Endothelial cell of umbilical vein (primary cell): ENCODE measurements around the gene VGLL3. TPM values are rescaled to one million over a fixed set of nuclear protein-coding genes. Genes with fewer than 3 reads are reported as not detected.

Experiments
- BruUV-seq: library from RNA; stranded (reverse); fragments of 400-500 nt; replicated peaks from 2 replicates; lab custom pipeline; 2021; lab: Mats Ljungman, UMichigan
- CTCF ChIA-PET: fragments of 300-600, 350-600 bp; sonication (Branson Sonifier 250); formaldehyde crosslinking; loops from one replicate; lab custom pipeline; 2021; ENCODE audit warnings: antibody characterized with exemption, inconsistent platforms; lab: Charles Lee
- POLR2A ChIA-PET: fragments of 300-600, 350-600 bp; sonication (Branson Sonifier 250); formaldehyde crosslinking; loops from one replicate; lab custom pipeline; 2021; ENCODE audit warnings: antibody characterized with exemption, inconsistent platforms; lab: Charles Lee
- DNase-seq: peaks from one replicate; pipeline ENCODE4 v3.0.0-alpha.2; 2011; ENCODE audit warnings: low read depth, low spot score
- FAIRE-seq: peaks from 2 replicates; lab custom pipeline; 2011; peaks lifted over from hg19 to GRCh38; lab: Jason Lieb, UNC
- H2AFZ ChIP-seq: 2 replicates; pipeline ENCODE4 v1.6.0; 2012; ENCODE audit warnings: low read depth, low read length, control low read depth, inconsistent platforms
- H3K27ac ChIP-seq: 2 replicates; pipeline ENCODE4 v1.5.1; 2011; ENCODE audit warnings: low read depth, mild to moderate bottlenecking, control low read depth, low read length, moderate library complexity; ENCODE audit not compliant: insufficient read depth
- H3K27me3 ChIP-seq, 2 experiments: 2 replicates each; pipeline versions ENCODE4 v1.6.0 to v1.6.1; 2011; ENCODE audit warnings: low read length in 2 of 2, mixed read lengths in 1 of 2; ENCODE audit not compliant: control insufficient read depth in 2 of 2, insufficient read depth in 2 of 2
- H3K36me3 ChIP-seq, 2 experiments: 2 replicates in 1 of 2; 3 replicates in 1 of 2; pipeline ENCODE4 v1.5.1; 2011; ENCODE audit warnings: low read length in 2 of 2, mild to moderate bottlenecking in 1 of 2, moderate library complexity in 1 of 2; ENCODE audit not compliant: control insufficient read depth in 2 of 2, insufficient read depth in 2 of 2; ENCODE audit errors: extremely low read depth in 1 of 2
- H3K4me1 ChIP-seq: 3 replicates; pipeline ENCODE4 v1.5.1; 2011; ENCODE audit warnings: mild to moderate bottlenecking, low read length; ENCODE audit not compliant: control insufficient read depth, insufficient read depth; ENCODE audit errors: extremely low read depth
- H3K4me2 ChIP-seq: 2 replicates; pipeline ENCODE4 v1.6.1; 2011; ENCODE audit warnings: low read length, control low read depth, mixed read lengths; ENCODE audit not compliant: insufficient read depth
- H3K4me3 ChIP-seq, 3 experiments: fragments of 200-600 bp in 1 of 3; sonication (generic), shearing (Covaris generic) in 1 of 3; replicated peaks in 1 of 3; 2 replicates each; pipeline ENCODE4 v1.5.1; 2011 to 2016; ENCODE audit warnings: control low read depth in 3 of 3, low read length in 3 of 3, mild to moderate bottlenecking in 2 of 3, inconsistent platforms in 1 of 3, low read depth in 1 of 3, moderate library complexity in 1 of 3; ENCODE audit not compliant: insufficient read depth in 1 of 3
- H3K79me2 ChIP-seq: 2 replicates; pipeline ENCODE4 v1.6.0; 2012; ENCODE audit warnings: low read length, inconsistent platforms; ENCODE audit not compliant: control insufficient read depth, insufficient read depth
- H3K9ac ChIP-seq: replicated peaks from 2 replicates; pipeline ENCODE3; 2011; ENCODE audit warnings: low read length, control low read depth; ENCODE audit not compliant: insufficient read depth; ENCODE audit errors: extremely low read depth
- H3K9me1 ChIP-seq: replicated peaks from 3 replicates; pipeline ENCODE4 v1.6.0; 2011; ENCODE audit warnings: mild to moderate bottlenecking, low read length; ENCODE audit not compliant: control insufficient read depth, insufficient read depth; ENCODE audit errors: extremely low read depth
- H3K9me3 ChIP-seq: replicated peaks from 2 replicates; pipeline ENCODE4 v1.5.1; 2012; ENCODE audit warnings: low read length, inconsistent platforms; ENCODE audit not compliant: control insufficient read depth, insufficient read depth
- H4K20me1 ChIP-seq: replicated peaks from 2 replicates; pipeline ENCODE3; 2011; ENCODE audit warnings: mild to moderate bottlenecking, low read length; ENCODE audit not compliant: control insufficient read depth, insufficient read depth; ENCODE audit errors: extremely low read depth
- EZH2 ChIP-seq: IDR thresholded peaks from 2 replicates; pipeline ENCODE4 v1.6.1; 2012; ENCODE audit warnings: borderline replicate concordance, low read depth, mild to moderate bottlenecking, moderate library complexity, low read length, inconsistent platforms; ENCODE audit not compliant: severe bottlenecking
- FOS ChIP-seq: IDR thresholded peaks from 2 replicates; pipeline ENCODE4 v1.6.1; 2011; ENCODE audit warnings: mild to moderate bottlenecking, low read length, moderate library complexity, borderline replicate concordance; ENCODE audit not compliant: insufficient read depth
- GATA2 ChIP-seq: IDR thresholded peaks from 2 replicates; pipeline ENCODE4 v1.7.0; 2011; ENCODE audit warnings: low read depth, mild to moderate bottlenecking, moderate library complexity, mixed read lengths, low read length; ENCODE audit not compliant: insufficient read length, insufficient read depth
- JUN ChIP-seq: IDR thresholded peaks from 2 replicates; pipeline ENCODE4 v1.6.1; 2011; ENCODE audit warnings: borderline replicate concordance, low read depth; ENCODE audit not compliant: insufficient read length, insufficient read depth
- MYC ChIP-seq: IDR thresholded peaks from one replicate; pipeline ENCODE4 v1.6.1; 2011; ENCODE audit warnings: mild to moderate bottlenecking, low read depth, low read length
- POLR2A ChIP-seq: IDR thresholded peaks from 2 replicates; pipeline ENCODE4 v1.6.1; 2012; ENCODE audit warnings: low read depth, mild to moderate bottlenecking, control low read depth, low read length
- POLR2AphosphoS5 ChIP-seq: IDR thresholded peaks from 2 replicates; pipeline ENCODE4 v1.6.1; 2012; ENCODE audit warnings: low read depth, mild to moderate bottlenecking, control low read depth, low read length, moderate library complexity; ENCODE audit not compliant: insufficient read depth
- dilution Hi-C: fragments of 300-500 bp; cut with MboI; formaldehyde crosslinking; loops from one replicate; pipeline ENCODE4 v1.15.0; 2019; ENCODE audit warnings: low sequenced_read_pairs; ENCODE audit not compliant: extremely low pct_ligation_motif_present
- intact Hi-C: fragments of 100-400 bp; cut with micrococcal nuclease; formaldehyde crosslinking; loops from one replicate; pipeline ENCODE4 v1.10.0; 2022
- polyA plus RNA-seq, 4 experiments: library from polyadenylated mRNA; depleted of rRNA in 3 of 4; stranded (reverse) in 3 of 4; unstranded in 1 of 4; fragments of >200 nt; gene quantifications; 2 replicates each; pipeline versions ENCODE4 v1.2.1 to v1.2.3, GENCODE V29; 2011 to 2012; ENCODE audit warnings: missing spikeins in 1 of 4
- total RNA-seq: library from RNA; stranded (reverse); gene quantifications from 2 replicates; pipeline ENCODE4 v1.2.3, GENCODE V29; 2021
- TF ChIP-seq, protein P1 (sequence below), 2 donors: IDR thresholded peaks; 1 replicate in 1 of 2; 2 replicates in 1 of 2; pipeline ENCODE4 v1.5.1; 2011; ENCODE audit warnings: low read length in 2 of 2, mild to moderate bottlenecking in 2 of 2, moderate library complexity in 2 of 2, control low read depth in 1 of 2, inconsistent platforms in 1 of 2, low read depth in 1 of 2; ENCODE audit not compliant: insufficient read depth in 1 of 2; ENCODE audit errors: extremely low read depth in 1 of 2
- TF ChIP-seq, protein P2 (sequence below): IDR thresholded peaks from 2 replicates; pipeline ENCODE4 v1.6.1; 2011; ENCODE audit not compliant: insufficient read depth, insufficient read length

Gene VGLL3
- total and polyA plus RNA-seq, 2 donors (not counting 3 experiments of a cell fraction or from before 2014, with no cell fraction given) = 4.2 to 12.0 TPM

DNA sequence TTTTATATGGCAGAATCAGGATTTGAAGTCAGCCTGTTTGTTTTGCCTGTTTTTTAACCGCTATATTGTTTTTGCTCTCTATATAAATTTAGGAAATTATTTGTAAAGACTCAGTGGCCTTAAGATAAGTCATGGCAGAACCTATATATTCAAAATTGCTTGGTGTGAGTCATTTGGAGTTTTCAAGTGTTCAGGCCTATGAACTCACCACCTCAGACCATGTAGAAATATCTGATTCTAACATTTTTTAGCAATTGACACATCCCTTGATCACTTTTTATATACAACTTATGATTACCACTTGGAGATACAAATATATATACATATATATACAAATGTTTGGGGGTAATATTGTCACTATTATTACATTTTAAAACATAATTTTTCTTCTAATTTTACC lies 95.7 kb downstream of the VGLL3 start:
- no TSS peak for BruUV-seq
- H4K20me1 ChIP-seq = no peaks in the 10 kb centered on the region
- intact Hi-C loops (no loop called here), dilution Hi-C loops (no loop called here)
- FAIRE-seq (no peak), DNase-seq (no peak)
- ChIA-PET CTCF (no interaction called here), POLR2A (no interaction called here)
- no peaks in the 10 kb centered on the region for H3K9me1 ChIP-seq
- no peaks in the 10 kb centered on the region for H3K79me2 ChIP-seq
- H3K4me1 ChIP-seq = no peaks in the 10 kb centered on the region
- no peak overlapping the region for H2AFZ ChIP-seq
- H3K36me3 ChIP-seq = no peaks in the 10 kb centered on the region
- H3K4me3 ChIP-seq = no peak overlapping the region
- no peak overlapping the region for H3K4me2 ChIP-seq
- no peaks in the 10 kb centered on the region for H3K27me3 ChIP-seq
- H3K9ac ChIP-seq = no peak overlapping the region
- H3K27ac ChIP-seq = no peak overlapping the region
- no peaks in the 10 kb centered on the region for H3K9me3 ChIP-seq
- TF ChIP-seq JUN (no peak), MYC (no peak)

DNA sequence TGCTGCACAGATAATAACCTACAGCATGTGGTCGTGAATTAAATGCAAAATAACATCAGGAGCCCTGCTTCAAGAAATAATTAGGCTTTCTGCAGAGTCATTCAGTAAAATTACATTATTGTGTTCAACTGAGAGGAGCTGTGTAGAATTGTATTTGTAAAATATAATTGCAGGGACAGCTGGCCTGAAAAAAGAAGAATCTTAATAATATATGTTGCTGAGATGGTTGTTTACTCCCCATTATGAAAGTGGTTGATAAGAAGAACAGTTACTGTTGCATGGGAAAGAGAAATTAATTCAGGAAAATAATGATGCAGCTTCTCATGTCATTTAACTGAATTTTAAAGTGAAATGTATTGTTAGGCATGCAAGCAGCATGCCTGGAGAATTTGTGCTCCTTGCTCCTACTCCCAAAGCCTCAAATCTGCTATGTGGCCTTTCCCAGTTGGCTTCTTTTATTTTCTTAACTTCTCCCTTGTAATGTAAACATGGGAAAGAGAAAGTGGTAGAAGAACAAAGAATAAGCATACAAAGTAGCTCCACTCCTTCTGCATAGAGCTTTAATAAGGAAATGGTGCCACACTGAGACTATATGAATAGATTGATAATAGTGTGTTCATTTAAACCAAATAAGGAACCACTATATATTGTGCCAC lies 100.1 kb downstream of the VGLL3 start:
- intact Hi-C loops = no loop called here
- Histone ChIP-seq H4K20me1 (no peaks in the 10 kb centered on the region), H2AFZ (no peak overlapping the region), H3K27me3 (no peaks in the 10 kb centered on the region), H3K9me3 (no peaks in the 10 kb centered on the region), H3K4me2 (no peak overlapping the region), H3K4me1 (no peaks in the 10 kb centered on the region), H3K4me3 (no peak overlapping the region), H3K9me1 (no peaks in the 10 kb centered on the region), H3K27ac (no peak overlapping the region), H3K9ac (no peak overlapping the region), H3K79me2 (no peaks in the 10 kb centered on the region), H3K36me3 (no peaks in the 10 kb centered on the region)
- dilution Hi-C loops = no loop called here
- TF ChIP-seq MYC = no peak
- TF ChIP-seq, protein P1, sequence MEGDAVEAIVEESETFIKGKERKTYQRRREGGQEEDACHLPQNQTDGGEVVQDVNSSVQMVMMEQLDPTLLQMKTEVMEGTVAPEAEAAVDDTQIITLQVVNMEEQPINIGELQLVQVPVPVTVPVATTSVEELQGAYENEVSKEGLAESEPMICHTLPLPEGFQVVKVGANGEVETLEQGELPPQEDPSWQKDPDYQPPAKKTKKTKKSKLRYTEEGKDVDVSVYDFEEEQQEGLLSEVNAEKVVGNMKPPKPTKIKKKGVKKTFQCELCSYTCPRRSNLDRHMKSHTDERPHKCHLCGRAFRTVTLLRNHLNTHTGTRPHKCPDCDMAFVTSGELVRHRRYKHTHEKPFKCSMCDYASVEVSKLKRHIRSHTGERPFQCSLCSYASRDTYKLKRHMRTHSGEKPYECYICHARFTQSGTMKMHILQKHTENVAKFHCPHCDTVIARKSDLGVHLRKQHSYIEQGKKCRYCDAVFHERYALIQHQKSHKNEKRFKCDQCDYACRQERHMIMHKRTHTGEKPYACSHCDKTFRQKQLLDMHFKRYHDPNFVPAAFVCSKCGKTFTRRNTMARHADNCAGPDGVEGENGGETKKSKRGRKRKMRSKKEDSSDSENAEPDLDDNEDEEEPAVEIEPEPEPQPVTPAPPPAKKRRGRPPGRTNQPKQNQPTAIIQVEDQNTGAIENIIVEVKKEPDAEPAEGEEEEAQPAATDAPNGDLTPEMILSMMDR (IDR thresholded peaks at IDR 0.05; ENCODE audit: extremely low read depth in 1 of 2, insufficient read depth in 1 of 2, low read depth in 1 of 2, low read length in 2 of 2) = no peak
- TF ChIP-seq POLR2AphosphoS5 = no peak
- TF ChIP-seq GATA2 = no peak
- TF ChIP-seq FOS = no peak
- TF ChIP-seq, protein P2, sequence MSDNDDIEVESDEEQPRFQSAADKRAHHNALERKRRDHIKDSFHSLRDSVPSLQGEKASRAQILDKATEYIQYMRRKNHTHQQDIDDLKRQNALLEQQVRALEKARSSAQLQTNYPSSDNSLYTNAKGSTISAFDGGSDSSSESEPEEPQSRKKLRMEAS = no peak
- no peak for TF ChIP-seq POLR2A
- TF ChIP-seq JUN = no peak
- no peak for TF ChIP-seq EZH2
- DNase-seq = no peak
- no TSS peak for BruUV-seq
- no peak for FAIRE-seq
- CTCF ChIA-PET = no interaction called here
- POLR2A ChIA-PET = no interaction called here
